CD1c-positive myeloid dendritic cell (primary cell): ENCODE measurements around the gene FBXO5.

ENCODE experiments used
- DNase-seq: peaks from one replicate; pipeline ENCODE4 v3.0.0-alpha.2; 2016; ENCODE audit errors: extremely low spot score

FBXO5 gene

GRCh38 chr6:152952045-152952444, 30.8 kb downstream of the FBXO5 start:
- DNase-seq, result no peak

DNA sequence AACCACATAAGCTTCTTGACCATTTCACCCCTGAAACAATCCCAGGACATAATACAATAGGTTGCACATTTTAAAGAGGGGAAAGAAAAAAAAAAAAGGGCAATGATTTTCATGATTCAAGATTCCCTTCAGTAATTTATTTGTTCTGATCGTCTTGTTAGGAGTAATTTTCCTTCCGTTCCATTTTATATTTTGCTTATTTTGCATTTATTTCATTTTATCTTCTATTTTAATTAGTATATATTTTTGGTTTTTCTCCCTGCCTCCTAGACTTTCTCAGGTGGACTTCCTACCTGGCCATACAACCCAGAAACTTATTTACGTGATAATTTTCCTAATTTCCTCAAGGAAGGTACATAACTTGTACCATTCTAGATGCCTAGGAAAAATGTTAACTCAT, 32.6 kb downstream of the FBXO5 start:
- no peak for DNase-seq

GRCh38 chr6:152948150-152948768, 34.6 kb downstream of the FBXO5 start:
- peak; percentile 37 for DNase-seq

GRCh38 chr6:152946995-152947394, 35.8 kb downstream of the FBXO5 start:
- DNase-seq, result no peak

- no peak for DNase-seq
Measured at GRCh38 chr6:152946484-152946883, 36.4 kb downstream of the FBXO5 start.

DNA sequence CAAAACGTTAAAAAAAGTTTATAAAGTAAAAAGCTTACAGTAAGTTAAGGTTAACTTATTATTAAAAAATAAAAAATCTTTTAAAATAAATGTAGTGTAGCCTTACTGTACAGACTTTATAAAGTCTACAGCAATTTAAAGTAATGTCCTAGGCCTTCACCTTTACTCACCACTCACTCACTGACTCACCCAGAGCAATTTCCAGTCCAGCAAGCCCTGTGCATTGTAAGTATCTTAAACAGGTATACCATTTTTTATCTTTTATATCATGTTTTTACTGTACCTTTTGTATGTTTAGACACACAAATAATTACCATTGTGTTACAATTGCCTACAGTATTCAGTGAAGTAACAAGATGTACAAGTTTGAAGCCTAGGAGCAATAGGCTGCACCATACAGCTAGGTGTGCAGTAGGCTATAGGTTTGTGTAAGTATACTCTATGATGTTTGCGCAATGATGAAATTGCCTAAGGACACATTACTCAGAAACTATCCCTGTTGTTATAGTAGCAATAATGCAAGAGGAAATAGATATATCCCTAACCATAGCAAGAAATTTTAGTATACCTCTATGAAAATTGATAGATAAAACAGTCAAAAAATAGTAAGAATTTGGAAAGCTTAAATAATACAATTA, 39.5 kb downstream of the FBXO5 start:
- no peak for DNase-seq

DNA sequence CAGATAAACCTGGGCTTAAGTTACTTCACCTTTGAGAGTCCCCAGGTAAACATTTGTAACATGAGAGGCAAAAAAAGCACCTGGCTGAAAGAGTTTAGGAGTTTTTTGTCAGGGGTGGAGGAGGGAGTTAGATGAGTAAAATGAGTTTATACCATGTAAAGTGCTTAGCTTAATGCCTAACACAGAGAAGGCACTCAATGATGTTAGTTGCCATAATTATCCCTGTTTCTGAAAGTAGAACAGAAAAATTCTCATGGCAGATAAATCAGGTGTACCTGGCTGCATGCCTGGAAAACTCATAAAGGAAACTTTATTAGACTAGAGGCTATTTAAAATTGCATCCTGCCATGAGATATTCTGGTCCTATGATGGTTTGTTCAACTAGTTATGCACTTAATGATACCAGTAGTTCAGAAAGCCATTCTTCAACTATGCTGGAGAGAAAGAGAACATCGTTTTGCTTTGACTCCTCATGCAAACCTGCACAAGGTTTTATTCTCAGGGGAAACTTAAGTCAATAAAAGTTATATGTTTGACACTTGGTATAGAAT, 40.4 kb downstream of the FBXO5 start:
- no peak for DNase-seq

DNA sequence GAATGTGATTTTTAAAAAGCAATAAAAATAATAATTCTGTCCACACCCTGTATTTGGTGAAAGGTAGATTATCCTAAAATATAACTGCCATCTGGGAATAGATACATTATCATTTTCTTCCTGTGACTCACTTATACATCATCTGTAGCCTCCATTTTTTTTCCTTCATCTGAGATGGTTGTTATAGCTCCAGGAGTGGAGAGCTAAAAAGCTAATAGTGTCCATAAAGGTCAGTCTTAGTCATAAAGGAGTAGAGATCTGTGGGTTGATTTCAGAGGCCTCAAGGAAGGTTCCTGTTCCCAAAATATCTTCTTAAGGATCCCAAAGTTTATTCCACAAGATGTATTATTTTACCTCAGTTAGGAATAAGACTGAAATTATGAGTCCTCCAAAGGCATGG, 41.1 kb downstream of the FBXO5 start:
- no peak for DNase-seq

DNA sequence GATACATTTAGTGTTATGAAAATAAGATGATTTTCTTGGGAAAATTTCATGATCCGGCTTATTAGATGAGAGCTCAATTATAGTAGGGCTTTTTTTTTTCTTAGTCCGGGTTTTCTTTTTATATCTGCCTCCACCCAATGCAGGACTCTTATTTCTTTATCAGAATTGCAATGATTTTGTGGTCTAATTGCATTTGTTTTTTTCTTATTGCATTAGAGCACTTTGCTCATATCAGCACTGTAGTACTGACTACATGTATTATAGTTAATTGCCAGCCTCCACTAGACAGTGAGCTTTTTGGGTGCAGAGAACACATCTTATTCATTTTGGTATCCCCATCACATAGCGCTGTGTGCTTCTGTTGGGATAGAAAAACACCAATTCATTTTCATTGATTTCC, 50.0 kb downstream of the FBXO5 start:
- DNase-seq, result no peak

DNA sequence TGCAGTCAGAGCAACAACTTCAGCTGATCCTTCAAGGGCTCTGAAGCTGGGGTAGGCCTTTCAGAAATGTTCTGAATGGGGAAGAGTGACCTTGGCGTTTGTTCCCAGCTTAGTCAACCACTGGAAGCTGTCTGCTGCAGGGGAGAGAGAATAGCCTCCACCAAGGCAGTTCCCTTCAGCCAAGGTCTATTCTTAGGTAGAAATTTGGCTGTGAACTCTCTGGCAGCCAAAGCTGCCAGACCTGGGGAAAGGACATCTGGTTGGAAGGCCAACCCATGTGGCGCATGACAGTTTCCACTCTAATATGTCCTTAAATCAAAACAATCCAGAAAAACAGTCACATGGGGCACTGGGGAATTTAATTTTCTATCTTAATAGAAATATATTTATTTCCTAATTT, 60.1 kb downstream of the FBXO5 start:
- no peak for DNase-seq
